Parathyroid adenoma (tissue), 2 donors: ENCODE results near the gene TEX48.

Experiments
- H2AFZ ChIP-seq: fragments of 300-600 bp; sonication (generic); one replicate; pipeline ENCODE4 v1.7.0; 2017; ENCODE audit warnings: antibody characterized with exemption, mild to moderate bottlenecking
- H3K27ac ChIP-seq: fragments of 300-600 bp; sonication (generic); one replicate; pipeline ENCODE4 v1.7.0; 2017
- H3K27me3 ChIP-seq: fragments of 300-600 bp; sonication (generic); one replicate; pipeline ENCODE4 v1.7.0; 2017; ENCODE audit warnings: low read length; ENCODE audit not compliant: control insufficient read depth, insufficient read depth
- H3K36me3 ChIP-seq: fragments of 300-600 bp; sonication (generic); one replicate; pipeline ENCODE4 v1.7.0; 2017; ENCODE audit warnings: low read length; ENCODE audit not compliant: control insufficient read depth, insufficient read depth
- H3K4me1 ChIP-seq: fragments of 300-600 bp; sonication (generic); one replicate; pipeline ENCODE4 v1.7.0; 2017; ENCODE audit warnings: control low read depth
- H3K4me2 ChIP-seq: fragments of 300-600 bp; sonication (generic); one replicate; pipeline ENCODE4 v1.7.0; 2017; ENCODE audit warnings: low read length
- H3K4me3 ChIP-seq: fragments of 300-600 bp; sonication (generic); one replicate; pipeline ENCODE4 v1.7.0; 2017; ENCODE audit warnings: low read depth, low read length
- H3K79me2 ChIP-seq: fragments of 300-600 bp; sonication (generic); one replicate; pipeline ENCODE4 v1.7.0; 2017; ENCODE audit warnings: control low read depth
- H3K9ac ChIP-seq: fragments of 300-600 bp; sonication (generic); one replicate; pipeline ENCODE4 v1.7.0; 2017; ENCODE audit warnings: mild to moderate bottlenecking
- H3K9me3 ChIP-seq: fragments of 300-600 bp; sonication (generic); one replicate; pipeline ENCODE4 v1.7.0; 2017; ENCODE audit warnings: low read length; ENCODE audit not compliant: control insufficient read depth
- TF ChIP-seq, protein P1 (sequence below): fragments of 300-600 bp; sonication (generic); IDR thresholded peaks from one replicate; pipeline ENCODE4 v1.7.0; 2017; ENCODE audit warnings: antibody characterized with exemption, mild to moderate bottlenecking
- donor health status: primary hyperparathyroidism.

The TEX48 gene

DNA sequence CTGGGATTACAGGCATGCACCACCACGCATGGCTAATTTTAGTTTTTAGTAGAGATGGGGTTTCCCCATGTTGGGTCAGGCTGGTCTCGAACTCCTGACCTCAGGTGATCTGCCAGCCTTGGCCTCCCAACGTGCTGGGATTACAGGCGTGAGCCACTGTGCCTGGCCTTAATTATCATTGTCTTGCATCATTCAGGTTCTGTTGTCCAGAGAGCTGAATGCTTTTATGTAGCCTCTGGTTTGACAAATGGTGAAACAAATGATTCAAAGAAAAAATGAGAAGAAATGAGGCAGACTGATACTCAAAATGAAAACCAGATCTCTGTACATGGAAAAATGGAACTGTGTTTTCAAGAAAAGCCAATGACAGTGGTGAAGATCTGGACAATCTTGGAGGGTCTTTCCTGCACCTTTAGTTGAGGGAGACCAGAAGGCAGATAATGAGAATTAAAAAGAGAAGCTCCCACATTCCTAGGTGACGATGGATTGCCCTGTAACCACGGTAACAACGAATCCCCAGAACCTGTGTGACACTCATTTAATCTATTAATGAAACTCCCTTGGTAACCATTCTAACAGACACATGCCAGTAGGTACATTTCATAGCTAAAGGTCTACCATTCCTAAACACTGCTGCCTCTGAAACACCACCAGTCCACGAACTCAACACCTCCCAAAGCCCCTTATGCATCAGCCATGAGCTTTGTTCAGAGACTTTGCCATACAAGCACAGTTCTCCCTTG lies 1.6 kb downstream of the TEX48 start:
- no peaks in the 10 kb centered on the region for H3K79me2 ChIP-seq
- no peaks in the 10 kb centered on the region for H3K27me3 ChIP-seq
- no peak overlapping the region for H3K9ac ChIP-seq
- H3K9me3 ChIP-seq = no peaks in the 10 kb centered on the region
- H2AFZ ChIP-seq = no peak overlapping the region
- H3K4me3 ChIP-seq = no peak overlapping the region
- H3K4me1 ChIP-seq = no peaks in the 10 kb centered on the region
- no peaks in the 10 kb centered on the region for H3K36me3 ChIP-seq
- H3K27ac ChIP-seq = no peak overlapping the region
- TF ChIP-seq, protein P1, sequence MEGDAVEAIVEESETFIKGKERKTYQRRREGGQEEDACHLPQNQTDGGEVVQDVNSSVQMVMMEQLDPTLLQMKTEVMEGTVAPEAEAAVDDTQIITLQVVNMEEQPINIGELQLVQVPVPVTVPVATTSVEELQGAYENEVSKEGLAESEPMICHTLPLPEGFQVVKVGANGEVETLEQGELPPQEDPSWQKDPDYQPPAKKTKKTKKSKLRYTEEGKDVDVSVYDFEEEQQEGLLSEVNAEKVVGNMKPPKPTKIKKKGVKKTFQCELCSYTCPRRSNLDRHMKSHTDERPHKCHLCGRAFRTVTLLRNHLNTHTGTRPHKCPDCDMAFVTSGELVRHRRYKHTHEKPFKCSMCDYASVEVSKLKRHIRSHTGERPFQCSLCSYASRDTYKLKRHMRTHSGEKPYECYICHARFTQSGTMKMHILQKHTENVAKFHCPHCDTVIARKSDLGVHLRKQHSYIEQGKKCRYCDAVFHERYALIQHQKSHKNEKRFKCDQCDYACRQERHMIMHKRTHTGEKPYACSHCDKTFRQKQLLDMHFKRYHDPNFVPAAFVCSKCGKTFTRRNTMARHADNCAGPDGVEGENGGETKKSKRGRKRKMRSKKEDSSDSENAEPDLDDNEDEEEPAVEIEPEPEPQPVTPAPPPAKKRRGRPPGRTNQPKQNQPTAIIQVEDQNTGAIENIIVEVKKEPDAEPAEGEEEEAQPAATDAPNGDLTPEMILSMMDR = no peak
- no peak overlapping the region for H3K4me2 ChIP-seq

DNA sequence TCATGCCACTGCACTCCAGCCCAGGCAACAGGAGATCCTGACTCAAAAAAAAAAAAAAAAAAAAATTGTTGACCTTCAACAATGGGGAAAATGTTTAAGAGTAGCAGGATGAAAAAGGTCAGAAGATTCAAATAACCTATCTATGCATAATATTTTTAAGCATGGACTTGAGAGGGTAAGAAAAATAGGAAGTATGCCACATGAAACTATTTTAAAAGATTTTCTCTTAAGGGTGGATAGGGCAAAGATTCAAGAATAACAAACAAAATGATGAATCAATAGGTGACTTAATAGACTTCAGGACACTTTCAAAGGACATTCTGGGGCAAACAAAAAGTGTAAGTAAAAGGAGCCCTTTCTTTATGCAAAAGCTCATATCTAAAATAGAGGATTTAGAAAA lies 3.2 kb downstream of the TEX48 start:
- H3K27ac ChIP-seq = no peak overlapping the region
- no peaks in the 10 kb centered on the region for H3K27me3 ChIP-seq
- no peaks in the 10 kb centered on the region for H3K9me3 ChIP-seq
- H3K36me3 ChIP-seq = no peaks in the 10 kb centered on the region
- H3K79me2 ChIP-seq = no peaks in the 10 kb centered on the region
- H3K4me1 ChIP-seq = no peaks in the 10 kb centered on the region
- TF ChIP-seq, protein P1 = no peak
- no peak overlapping the region for H3K9ac ChIP-seq
- H3K4me3 ChIP-seq = no peak overlapping the region
- no peak overlapping the region for H3K4me2 ChIP-seq
- no peak overlapping the region for H2AFZ ChIP-seq

DNA sequence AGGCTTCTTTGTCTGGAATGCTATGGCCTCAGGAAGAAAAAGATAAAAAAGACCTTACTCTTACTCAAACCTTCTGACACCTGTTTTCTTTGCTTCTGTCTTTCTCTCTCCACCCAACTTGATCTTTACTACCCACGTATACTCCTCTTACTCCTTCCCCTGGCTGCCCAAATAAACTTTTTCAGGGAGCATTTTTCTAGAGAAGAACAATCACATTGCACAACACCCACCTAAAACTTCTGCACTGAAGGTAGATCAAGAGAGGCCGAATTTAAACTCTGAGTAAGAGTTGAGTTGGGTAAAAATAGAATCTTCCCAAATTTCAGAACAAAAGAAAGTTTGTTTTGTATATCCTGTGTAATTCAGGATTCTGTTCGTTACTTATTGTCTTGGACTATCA lies 3.9 kb downstream of the TEX48 start:
- H3K9ac ChIP-seq = no peak overlapping the region
- no peaks in the 10 kb centered on the region for H3K9me3 ChIP-seq
- no peaks in the 10 kb centered on the region for H3K27me3 ChIP-seq
- H2AFZ ChIP-seq = no peak overlapping the region
- no peak overlapping the region for H3K4me3 ChIP-seq
- H3K36me3 ChIP-seq = no peaks in the 10 kb centered on the region
- TF ChIP-seq, protein P1 = no peak
- H3K4me1 ChIP-seq = no peaks in the 10 kb centered on the region
- no peaks in the 10 kb centered on the region for H3K79me2 ChIP-seq
- H3K27ac ChIP-seq = no peak overlapping the region
- no peak overlapping the region for H3K4me2 ChIP-seq

DNA sequence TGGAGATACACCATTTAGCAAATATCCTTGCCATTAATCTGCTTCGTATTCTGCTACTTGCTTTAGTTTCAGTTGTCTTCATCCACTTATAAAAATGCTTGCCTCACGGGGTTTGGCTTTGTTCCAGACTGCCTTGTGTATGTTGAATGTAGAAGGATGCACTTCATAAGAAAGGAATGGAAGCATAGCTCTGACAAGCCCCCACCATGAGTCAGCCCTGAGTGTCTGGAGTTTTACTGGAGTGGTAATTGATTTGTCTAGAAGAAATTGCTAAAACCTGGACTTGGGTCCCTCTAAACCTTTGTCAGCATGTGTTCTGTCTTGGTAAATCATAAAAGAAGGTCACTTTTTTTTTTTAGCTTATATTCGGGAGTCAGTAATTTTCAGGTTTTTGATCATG lies 4.6 kb downstream of the TEX48 start:
- TF ChIP-seq, protein P1 = no peak
- Histone ChIP-seq H3K79me2 (no peaks in the 10 kb centered on the region), H3K4me3 (no peak overlapping the region), H3K9me3 (no peaks in the 10 kb centered on the region), H3K4me1 (no peaks in the 10 kb centered on the region), H3K27me3 (no peaks in the 10 kb centered on the region), H3K9ac (no peak overlapping the region), H3K36me3 (no peaks in the 10 kb centered on the region), H3K27ac (no peak overlapping the region), H2AFZ (no peak overlapping the region), H3K4me2 (no peak overlapping the region)

DNA sequence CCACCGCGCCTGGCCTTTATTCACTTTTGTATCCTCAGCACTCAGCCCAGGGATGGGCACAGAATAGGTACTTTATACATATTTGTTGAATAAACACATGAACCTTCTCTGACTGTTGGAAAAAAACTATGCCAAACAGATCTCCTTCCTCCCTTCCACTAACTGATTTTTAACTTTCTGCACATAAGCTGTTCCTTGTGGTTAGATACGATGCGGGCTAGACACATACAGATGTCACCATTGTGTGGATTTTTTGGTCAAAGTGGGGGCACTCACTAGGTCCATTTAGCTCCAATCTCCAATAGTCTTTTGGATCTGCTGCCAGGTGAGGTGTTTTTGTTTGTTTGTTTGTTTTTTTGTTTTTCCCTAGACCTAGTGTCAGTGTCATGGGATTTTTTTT lies 5.1 kb downstream of the TEX48 start:
- Histone ChIP-seq H3K36me3 (no peaks in the 10 kb centered on the region), H3K27ac (no peak overlapping the region), H3K4me2 (no peak overlapping the region), H2AFZ (no peak overlapping the region), H3K9ac (no peak overlapping the region), H3K27me3 (no peaks in the 10 kb centered on the region), H3K9me3 (no peaks in the 10 kb centered on the region), H3K4me1 (no peaks in the 10 kb centered on the region), H3K4me3 (no peak overlapping the region), H3K79me2 (no peaks in the 10 kb centered on the region)
- TF ChIP-seq, protein P1 = no peak
